HG02938 (cell line): ENCODE results near the gene PCMTD2.
"Not testable (repeated sequence)": the region's sequence is repeated elsewhere in the genome, so short reads cannot be mapped to it uniquely, and the experiment has no call there.

Experiments
- ATAC-seq: cut with Tn5 transposase; IDR thresholded peaks from one replicate; pipeline ENCODE4 v1.9.1; 2021; ENCODE audit warnings: mild to moderate bottlenecking, moderate library complexity; ENCODE audit not compliant: unreplicated experiment

Gene PCMTD2

GRCh38 chr20:64223526-64224067 lies 32.0 kb upstream of the PCMTD2 start:
- ATAC-seq = no peak

- ATAC-seq = no peak
Measured at GRCh38 chr20:64224351-64225170, 31.0 kb upstream of the PCMTD2 start.

GRCh38 chr20:64225171-64225595 lies 30.4 kb upstream of the PCMTD2 start:
- ATAC-seq = no peak

- ATAC-seq = no peak
Measured at GRCh38 chr20:64225828-64226598, 29.5 kb upstream of the PCMTD2 start.

GRCh38 chr20:64226686-64227580 lies 28.6 kb upstream of the PCMTD2 start:
- ATAC-seq = no peak

GRCh38 chr20:64228086-64228653 lies 27.4 kb upstream of the PCMTD2 start:
- ATAC-seq = no peak

- ATAC-seq = no peak
Measured at GRCh38 chr20:64228751-64229506, 26.6 kb upstream of the PCMTD2 start.

GRCh38 chr20:64229507-64230061 lies 26.0 kb upstream of the PCMTD2 start:
- ATAC-seq = no peak

- no peak for ATAC-seq
Measured at GRCh38 chr20:64230461-64231145, 24.9 kb upstream of the PCMTD2 start.

GRCh38 chr20:64231621-64232550 lies 23.7 kb upstream of the PCMTD2 start:
- no peak for ATAC-seq

- ATAC-seq = no peak
Measured at GRCh38 chr20:64232794-64233193, 22.8 kb upstream of the PCMTD2 start.

GRCh38 chr20:64233725-64234124 lies 21.8 kb upstream of the PCMTD2 start:
- no peak for ATAC-seq

GRCh38 chr20:64234291-64234791 lies 21.2 kb upstream of the PCMTD2 start:
- no peak for ATAC-seq

GRCh38 chr20:64234921-64235565 lies 20.5 kb upstream of the PCMTD2 start:
- ATAC-seq = not testable (repeated sequence)

- ATAC-seq = no peak
Measured at GRCh38 chr20:64236137-64237088, 19.1 kb upstream of the PCMTD2 start.

GRCh38 chr20:64237316-64237715 lies 18.2 kb upstream of the PCMTD2 start:
- ATAC-seq = no peak
